Heart left ventricle (tissue), 16 donors: ENCODE data around the gene KRT36. TPM values are rescaled to one million over a fixed set of nuclear protein-coding genes. Genes with fewer than 3 reads are reported as not detected.
A peak's percentile ranks its signal among the peaks of the same experiment; 100 is the strongest.

Source experiments
- ATAC-seq, 4 donors: fragments of 200-7000 bp; cut with Tn5 transposase; one replicate each; pipeline ENCODE4 v1.9.1; 2020 to 2022; ENCODE audit warnings: moderate library complexity in 4 of 4, mild to moderate bottlenecking in 3 of 4, moderate number of reproducible peaks in 1 of 4
- DNase-seq, 5 donors: peaks; one replicate each; pipeline ENCODE4 v3.0.0-alpha.2; 2020
- H3K27ac ChIP-seq, 12 donors: fragments of 200-600 bp; sonication (generic) in 4 of 12; one replicate each; pipeline versions ENCODE4 v1.5.0 to v1.8.0; 2016 to 2022; ENCODE audit warnings: mild to moderate bottlenecking in 2 of 12
- H3K27me3 ChIP-seq, 9 donors: fragments of 200-600 bp; sonication (generic) in 2 of 9; one replicate each; pipeline versions ENCODE4 v1.5.1 to v1.8.0; 2016 to 2022; ENCODE audit warnings: mild to moderate bottlenecking in 3 of 9
- H3K36me3 ChIP-seq, 9 donors: fragments of 200-600 bp; sonication (generic) in 2 of 9; one replicate each; pipeline versions ENCODE4 v1.5.0 to v1.8.0; 2018 to 2022; ENCODE audit warnings: mild to moderate bottlenecking in 2 of 9
- H3K4me1 ChIP-seq, 12 donors: fragments of 200-600 bp; sonication (generic) in 4 of 12; one replicate each; pipeline versions ENCODE4 v1.5.0 to v1.8.0; 2016 to 2022; ENCODE audit warnings: mild to moderate bottlenecking in 3 of 12
- H3K4me3 ChIP-seq, 12 donors: fragments of 200-600 bp; sonication (generic) in 4 of 12; one replicate each; pipeline versions ENCODE4 v1.5.0 to v1.8.0; 2017 to 2022; ENCODE audit warnings: mild to moderate bottlenecking in 9 of 12, moderate library complexity in 4 of 12
- H3K9me3 ChIP-seq, 12 donors: fragments of 200-600 bp; sonication (generic) in 4 of 12; one replicate each; pipeline versions ENCODE4 v1.5.0 to v1.8.0; 2016 to 2022; ENCODE audit warnings: mild to moderate bottlenecking in 1 of 12
- POLR2A ChIP-seq, 2 donors: fragments of 450-650 bp; IDR thresholded peaks; one replicate each; pipeline ENCODE4 v1.6.1; 2017; ENCODE audit warnings: antibody characterized with exemption in 2 of 2, mild to moderate bottlenecking in 2 of 2, moderate library complexity in 2 of 2
- WGBS, 4 donors: extraction: QIAGEN DNeasy Blood & Tissue Kit in 2 of 4; methylation state at CpG; one replicate each; pipeline versions ENCODE4 v1.1.5 to v1.1.7; 2013 to 2018; 5-methylcytosine and 5-hydroxymethylcytosine counted together
- intact Hi-C, 10 donors: fragments of 100-400 bp; cut with DNase I; formaldehyde crosslinking; loops; one replicate each; pipeline versions ENCODE4 v1.11.1 to v1.14.2; 2022
- polyA plus RNA-seq, 2 donors: library from polyadenylated mRNA; stranded (reverse); fragments of 200-250 nt; gene quantifications; one replicate each; pipeline ENCODE4 v1.2.3, GENCODE V29; 2013
- total RNA-seq, 9 donors: library from RNA; depleted of rRNA in 2 of 9; stranded (reverse); fragments of >200 nt in 2 of 9; fragmentation: NEBNext Ultra II Directional in 3 of 9; extraction: Animal tissue kit (Norgen Biotek cat#: 25700) in 3 of 9; gene quantifications; one replicate each; pipeline versions ENCODE4 v1.1.0 to v1.2.4, GENCODE V29; 2016 to 2023
- TF ChIP-seq, protein P1 (sequence below), 12 donors: fragments of 200-600 bp; sonication (generic) in 4 of 12; IDR thresholded peaks; one replicate each; pipeline versions ENCODE4 v1.5.0 to v1.8.0; 2018 to 2022; ENCODE audit warnings: antibody characterized with exemption in 12 of 12, mild to moderate bottlenecking in 5 of 12
- donor health status: ischemic (EF 13 %, LVEDD 7.1; RV severe dilation, severe dysfunction).
- donor health status: healthy with polysubstance abuse.
- donor health status: DM: no; HTN: yes; CAD: no.
- donor health status: DM: no; HTN: no; CAD: no.
- donor health status: ischemic (EF 25% LVEDD 6.9; RV normal size, moderate dysfunction).
- donor health status: ischemic (EF 25% LVEDD 5.7; RV mildly dilated, moderate dysfunction).
- donor health status: healthy.
- donor health status: DM: yes; HTN: yes; CAD: no.
- donor health status: ischemic (EF 35%, LVEDD 5.7; RV mildly dilated, moderate dysfunction).
- donor health status: nonischemic (EF 11% LVEDD 7.7; RV severe dilation, severe dysfunction).
- donor health status: DM: yes; HTN: yes; CAD: no.
- donor health status: PGD.
- donor health status: ischemic (EF 29% LVEDD 5.4; RV normal size, mild dysfunction).
- donor health status: nonischemic (EF 23%, LVEDD 6.1; RV moderate dilation, normal function).

The KRT36 gene
- total and polyA plus RNA-seq, 11 donors, result not detected

GRCh38 chr17:41496803-41497484, 7.2 kb upstream of the KRT36 start:
- no peak overlapping the region for H3K4me3 ChIP-seq
- H3K27ac ChIP-seq, result peak overlapping the region in 1 of 12 donors; percentile 71
- TF ChIP-seq, protein P1, sequence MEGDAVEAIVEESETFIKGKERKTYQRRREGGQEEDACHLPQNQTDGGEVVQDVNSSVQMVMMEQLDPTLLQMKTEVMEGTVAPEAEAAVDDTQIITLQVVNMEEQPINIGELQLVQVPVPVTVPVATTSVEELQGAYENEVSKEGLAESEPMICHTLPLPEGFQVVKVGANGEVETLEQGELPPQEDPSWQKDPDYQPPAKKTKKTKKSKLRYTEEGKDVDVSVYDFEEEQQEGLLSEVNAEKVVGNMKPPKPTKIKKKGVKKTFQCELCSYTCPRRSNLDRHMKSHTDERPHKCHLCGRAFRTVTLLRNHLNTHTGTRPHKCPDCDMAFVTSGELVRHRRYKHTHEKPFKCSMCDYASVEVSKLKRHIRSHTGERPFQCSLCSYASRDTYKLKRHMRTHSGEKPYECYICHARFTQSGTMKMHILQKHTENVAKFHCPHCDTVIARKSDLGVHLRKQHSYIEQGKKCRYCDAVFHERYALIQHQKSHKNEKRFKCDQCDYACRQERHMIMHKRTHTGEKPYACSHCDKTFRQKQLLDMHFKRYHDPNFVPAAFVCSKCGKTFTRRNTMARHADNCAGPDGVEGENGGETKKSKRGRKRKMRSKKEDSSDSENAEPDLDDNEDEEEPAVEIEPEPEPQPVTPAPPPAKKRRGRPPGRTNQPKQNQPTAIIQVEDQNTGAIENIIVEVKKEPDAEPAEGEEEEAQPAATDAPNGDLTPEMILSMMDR (IDR thresholded peaks at IDR 0.05), result peak; percentile 19 to 66 (median 52)
- no peak for TF ChIP-seq POLR2A (IDR thresholded peaks at IDR 0.05)
- peak; percentile 52 to 79 (median 68) for DNase-seq
- H3K9me3 ChIP-seq, result no peaks in the 10 kb centered on the region
- WGBS, 4 donors, result 57 to 72% (median 59%) methylated on average over 9 to 12 of the region's 12 CpGs
- peaks cover 0 to 7% (median 0%) of the 10 kb centered on the region in 9 donors for H3K27me3 ChIP-seq
- peaks cover 0 to 40% (median 0%) of the 10 kb centered on the region in 12 donors for H3K4me1 ChIP-seq
- ATAC-seq, result peak; percentile 69 to 87 (median 86)
- intact Hi-C loops, result loop anchor here in 4 of 10 donors (5.0 to 10.0 kb wide), 3 partner anchors 92 to 592 kb away; no protein-coding TSS in a partner anchor
- no peaks in the 10 kb centered on the region for H3K36me3 ChIP-seq

GRCh38 chr17:41494524-41494923, 4.8 kb upstream of the KRT36 start:
- Histone ChIP-seq H3K27me3 (peaks cover 0 to 4% (median 0%) of the 10 kb centered on the region in 9 donors), H3K9me3 (no peaks in the 10 kb centered on the region), H3K4me3 (no peak overlapping the region), H3K27ac (no peak overlapping the region), H3K4me1 (peaks cover 0 to 51% (median 0%) of the 10 kb centered on the region in 12 donors), H3K36me3 (no peaks in the 10 kb centered on the region)
- WGBS, 4 donors, result 38 to 64% (median 51%) methylated on average over 2 of the region's 2 CpGs
- DNase-seq (no peak), ATAC-seq (peak in 2 of 4 donors; percentile 77 to 81)
- intact Hi-C loops, result loop anchor here in 3 of 10 donors (10.0 kb wide), 2 partner anchors 90 to 590 kb away; no protein-coding TSS in a partner anchor
- TF ChIP-seq, protein P1 (IDR thresholded peaks at IDR 0.05), result no peak
- no peak for TF ChIP-seq POLR2A (IDR thresholded peaks at IDR 0.05)

DNA sequence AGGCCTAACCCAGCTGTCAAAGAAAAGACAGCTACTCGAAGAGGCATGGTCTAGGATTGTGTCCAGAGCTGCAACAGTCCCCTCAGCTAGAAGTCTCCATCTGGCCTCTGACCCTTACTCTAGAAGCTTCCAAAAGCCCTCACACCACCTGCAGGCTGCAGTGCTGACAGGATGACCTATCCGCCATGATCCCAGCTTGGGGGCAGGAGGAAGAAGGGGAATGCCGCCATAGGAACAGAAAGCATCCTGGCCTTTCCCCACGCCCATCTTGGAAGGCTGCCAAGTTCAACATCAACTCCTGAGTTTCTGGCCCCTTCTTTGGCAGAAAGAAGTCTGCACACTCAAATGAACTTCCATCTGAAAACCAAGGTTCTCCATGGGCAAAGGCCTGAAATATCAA, 3.1 kb upstream of the KRT36 start:
- no peak overlapping the region for H3K4me3 ChIP-seq

GRCh38 chr17:41492351-41492750, 2.6 kb upstream of the KRT36 start:
- intact Hi-C loops, result loop anchor here in 3 of 10 donors (10.0 kb wide), 2 partner anchors 88 to 588 kb away; no protein-coding TSS in a partner anchor
- Histone ChIP-seq H3K9me3 (no peaks in the 10 kb centered on the region), H3K27me3 (peaks cover 0 to 5% (median 0%) of the 10 kb centered on the region in 9 donors), H3K36me3 (no peaks in the 10 kb centered on the region), H3K27ac (peak overlapping the region in 1 of 12 donors; percentile 62), H3K4me3 (no peak overlapping the region), H3K4me1 (peaks cover 0 to 37% (median 0%) of the 10 kb centered on the region in 12 donors)
- no peak for DNase-seq
- no peak for TF ChIP-seq POLR2A (IDR thresholded peaks at IDR 0.05)
- TF ChIP-seq, protein P1 (IDR thresholded peaks at IDR 0.05), result no peak
- ATAC-seq, result peak in 1 of 4 donors; percentile 19
- WGBS, 4 donors, result 53 to 71% (median 57%) methylated on average over 6 of the region's 6 CpGs

More for the DNA sequence above, 3.1 kb upstream of the KRT36 start:
- no peaks in the 10 kb centered on the region for H3K9me3 ChIP-seq
- DNase-seq, result peak in 2 of 5 donors; percentile 34 to 38
- H3K4me1 ChIP-seq, result peaks cover 0 to 42% (median 0%) of the 10 kb centered on the region in 12 donors
- TF ChIP-seq, protein P1 (IDR thresholded peaks at IDR 0.05), result no peak
- no peak for TF ChIP-seq POLR2A (IDR thresholded peaks at IDR 0.05)
- no peak for ATAC-seq
- 31 to 41% (median 36%) methylated on average over 4 of the region's 4 CpGs for WGBS, 4 donors
- H3K27ac ChIP-seq, result peak overlapping the region in 1 of 12 donors; percentile 62
- peaks cover 0 to 5% (median 0%) of the 10 kb centered on the region in 9 donors for H3K27me3 ChIP-seq
- no peaks in the 10 kb centered on the region for H3K36me3 ChIP-seq
- intact Hi-C loops, result loop anchor here in 3 of 10 donors (10.0 kb wide), 2 partner anchors 88 to 588 kb away; no protein-coding TSS in a partner anchor
